ENCODE measurements around the gene LAMA3. TPM values are rescaled to one million over a fixed set of nuclear protein-coding genes. Genes with fewer than 3 reads are reported as not detected.
"Not testable (repeated sequence)": the region's sequence is repeated elsewhere in the genome, so short reads cannot be mapped to it uniquely, and the experiment has no call there.

Gene LAMA3
- total RNA-seq, 1 donor from 2014 or later: 126 TPM

GRCh38 chr18:23735021-23735464, 45.8 kb downstream of the LAMA3 start:
- peak; percentile 69 for DNase-seq (ENCODE audit: low read depth)
- H3K36me3 ChIP-seq (ENCODE audit: control insufficient read depth, insufficient read depth, low read length): no peaks in the 10 kb centered on the region

GRCh38 chr18:23737578-23737977, 48.3 kb downstream of the LAMA3 start:
- H3K27me3 ChIP-seq (ENCODE audit: control insufficient read depth, insufficient read depth, low read length): no peaks in the 10 kb centered on the region
- TF ChIP-seq CTCF (IDR thresholded peaks at IDR 0.05; ENCODE audit: insufficient read depth, low read length, poor library complexity, severe bottlenecking): no peak
- H3K4me3 ChIP-seq (ENCODE audit: low read depth, low read length): no peak overlapping the region
- no peaks in the 10 kb centered on the region for H3K36me3 ChIP-seq (ENCODE audit: control insufficient read depth, insufficient read depth, low read length)
- DNase-seq (ENCODE audit: low read depth): no peak

More at GRCh38 chr18:23735021-23735464, 45.8 kb downstream of the LAMA3 start:
- no peak for TF ChIP-seq CTCF (IDR thresholded peaks at IDR 0.05; ENCODE audit: insufficient read depth, low read length, poor library complexity, severe bottlenecking)
- Histone ChIP-seq H3K27me3 (ENCODE audit: control insufficient read depth, insufficient read depth, low read length) (no peaks in the 10 kb centered on the region), H3K4me3 (ENCODE audit: low read depth, low read length) (no peak overlapping the region)

- no peaks in the 10 kb centered on the region for H3K27me3 ChIP-seq (ENCODE audit: control insufficient read depth, insufficient read depth, low read length)
These were observed 48.9 kb downstream of the LAMA3 start for GRCh38 chr18:23738151-23738550.

GRCh38 chr18:23738575-23738974, 49.3 kb downstream of the LAMA3 start:
- Histone ChIP-seq H3K36me3 (ENCODE audit: control insufficient read depth, insufficient read depth, low read length) (no peaks in the 10 kb centered on the region), H3K27me3 (ENCODE audit: control insufficient read depth, insufficient read depth, low read length) (no peaks in the 10 kb centered on the region), H3K4me3 (ENCODE audit: low read depth, low read length) (no peak overlapping the region)
- no peak for DNase-seq (ENCODE audit: low read depth)
- no peak for TF ChIP-seq CTCF (IDR thresholded peaks at IDR 0.05; ENCODE audit: insufficient read depth, low read length, poor library complexity, severe bottlenecking)

More at GRCh38 chr18:23738151-23738550, 48.9 kb downstream of the LAMA3 start:
- TF ChIP-seq CTCF (IDR thresholded peaks at IDR 0.05; ENCODE audit: insufficient read depth, low read length, poor library complexity, severe bottlenecking): no peak
- Histone ChIP-seq H3K36me3 (ENCODE audit: control insufficient read depth, insufficient read depth, low read length) (no peaks in the 10 kb centered on the region), H3K4me3 (ENCODE audit: low read depth, low read length) (no peak overlapping the region)
- no peak for DNase-seq (ENCODE audit: low read depth)

GRCh38 chr18:23740105-23740830, 51.0 kb downstream of the LAMA3 start:
- H3K27me3 ChIP-seq (ENCODE audit: control insufficient read depth, insufficient read depth, low read length): no peaks in the 10 kb centered on the region
- H3K36me3 ChIP-seq (ENCODE audit: control insufficient read depth, insufficient read depth, low read length): no peaks in the 10 kb centered on the region
- TF ChIP-seq CTCF (IDR thresholded peaks at IDR 0.05; ENCODE audit: insufficient read depth, low read length, poor library complexity, severe bottlenecking): no peak
- H3K4me3 ChIP-seq (ENCODE audit: low read depth, low read length): no peak overlapping the region
- DNase-seq (ENCODE audit: low read depth): no peak

- not testable (repeated sequence) for H3K36me3 ChIP-seq (ENCODE audit: control insufficient read depth, insufficient read depth, low read length); H3K27me3 ChIP-seq (ENCODE audit: control insufficient read depth, insufficient read depth, low read length); DNase-seq (ENCODE audit: low read depth); H3K4me3 ChIP-seq (ENCODE audit: low read depth, low read length)
These were observed 52.7 kb downstream of the LAMA3 start for GRCh38 chr18:23741967-23742366.

Measured in kidney epithelial cell (primary cell).